GM19455 (cell line): ENCODE data around the gene CRACDL.
"Not testable (repeated sequence)": the region's sequence is repeated elsewhere in the genome, so short reads cannot be mapped to it uniquely, and the experiment has no call there.

Experiments
- ATAC-seq: cut with Tn5 transposase; IDR thresholded peaks from one replicate; pipeline ENCODE4 v1.9.1; 2021; ENCODE audit not compliant: unreplicated experiment

Gene CRACDL

DNA sequence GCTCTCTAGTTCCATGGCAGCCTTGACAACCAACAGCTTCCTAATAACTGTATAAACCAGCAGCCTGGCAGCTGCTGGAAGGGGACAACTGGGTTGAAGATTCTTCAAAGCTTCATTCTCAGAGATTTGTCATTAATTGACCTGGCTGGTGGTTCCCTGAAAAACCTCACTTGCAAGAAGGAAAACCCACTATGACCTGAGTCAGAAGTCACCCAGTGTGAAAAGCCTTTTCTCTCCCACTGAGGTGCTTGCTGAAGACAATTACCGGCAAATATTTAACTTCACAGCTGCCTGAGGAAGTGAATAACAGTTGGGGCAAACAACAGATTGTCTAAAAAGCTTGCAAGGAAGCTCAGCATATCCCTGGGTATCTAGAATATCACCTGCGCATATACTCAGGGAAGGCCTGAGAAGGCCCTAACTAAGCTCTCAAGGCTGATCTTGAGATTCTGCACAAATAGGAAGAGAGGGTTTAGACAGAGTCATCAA is 49.9 kb downstream of the CRACDL start:
- ATAC-seq = no peak

DNA sequence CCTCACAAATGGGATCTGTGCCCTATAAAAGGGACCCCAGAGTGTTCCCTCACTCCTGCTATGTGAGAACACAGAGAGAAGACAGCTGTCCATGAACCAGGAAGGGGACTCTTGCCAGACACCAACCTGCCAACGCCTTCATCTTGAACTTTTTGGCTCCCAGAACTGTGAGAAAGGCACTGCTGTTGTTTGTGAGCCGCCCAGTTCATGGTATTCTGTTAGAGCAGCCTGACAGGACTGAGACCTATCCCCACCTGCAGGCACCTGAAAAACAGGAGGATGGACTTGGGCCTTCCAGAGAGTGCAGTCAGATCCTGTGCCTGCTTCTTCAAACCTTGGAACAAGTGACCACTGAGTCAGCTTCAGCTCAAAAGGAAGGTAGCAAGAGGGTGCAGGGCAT is 51.4 kb downstream of the CRACDL start:
- no peak for ATAC-seq

DNA sequence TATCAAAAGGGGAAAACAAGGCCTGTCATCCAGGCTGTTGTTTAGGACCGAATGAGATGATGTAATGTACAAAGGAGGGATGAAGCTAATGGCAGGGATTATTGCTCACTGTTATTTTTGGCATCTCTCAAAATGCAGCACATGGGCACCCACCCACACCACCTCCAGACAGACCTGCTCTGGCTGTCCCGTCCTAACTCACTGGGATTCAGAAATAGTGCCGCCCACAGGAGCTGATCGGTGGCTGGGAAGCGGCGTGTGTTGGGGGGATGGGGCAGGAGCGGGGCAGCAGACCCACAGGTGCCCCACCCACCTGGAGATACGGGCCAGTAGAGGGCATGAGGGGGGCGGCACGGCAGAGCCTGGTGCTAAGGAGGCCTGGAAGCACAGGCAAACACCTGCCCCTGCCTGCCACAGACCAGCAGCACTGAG is 52.2 kb downstream of the CRACDL start:
- ATAC-seq = no peak

DNA sequence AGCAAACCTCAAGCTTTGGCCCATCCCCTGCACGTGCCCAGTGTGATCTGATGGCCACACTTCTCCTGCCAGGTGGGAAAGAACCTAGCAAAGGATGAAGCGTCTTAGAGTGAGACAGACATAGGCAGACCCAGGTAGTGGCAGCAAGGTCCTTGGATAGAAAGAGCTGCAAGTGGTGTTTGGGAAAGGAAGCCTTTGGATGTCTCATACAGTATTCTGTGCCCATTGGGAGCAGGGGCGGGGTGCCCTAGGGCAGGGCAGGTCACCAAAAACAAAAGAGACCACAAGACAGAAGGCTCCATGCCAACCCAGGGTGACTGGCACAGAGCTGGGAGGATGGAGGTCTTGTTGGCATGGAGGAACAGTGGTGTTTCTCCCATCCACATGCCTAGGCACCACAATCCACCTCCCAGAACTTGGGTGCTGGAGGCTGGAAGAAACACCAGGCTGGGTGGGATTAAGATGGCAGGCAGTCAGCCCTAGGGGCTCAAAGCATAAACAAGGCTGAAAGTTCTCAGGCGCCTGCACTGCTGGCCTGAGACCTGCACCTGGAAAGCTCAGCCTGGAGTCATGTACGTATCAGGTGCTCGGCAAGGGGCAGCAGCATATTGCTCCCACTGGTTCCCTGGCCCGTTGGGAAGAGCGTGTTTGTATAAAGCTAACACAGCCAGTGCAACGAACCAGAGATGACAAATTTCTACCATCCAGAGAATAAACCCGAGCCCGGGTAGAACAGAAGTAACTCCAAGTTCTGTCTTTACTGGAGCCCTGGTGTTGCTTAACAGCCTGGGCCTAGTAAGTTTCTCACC is 52.9 kb downstream of the CRACDL start:
- no peak for ATAC-seq

DNA sequence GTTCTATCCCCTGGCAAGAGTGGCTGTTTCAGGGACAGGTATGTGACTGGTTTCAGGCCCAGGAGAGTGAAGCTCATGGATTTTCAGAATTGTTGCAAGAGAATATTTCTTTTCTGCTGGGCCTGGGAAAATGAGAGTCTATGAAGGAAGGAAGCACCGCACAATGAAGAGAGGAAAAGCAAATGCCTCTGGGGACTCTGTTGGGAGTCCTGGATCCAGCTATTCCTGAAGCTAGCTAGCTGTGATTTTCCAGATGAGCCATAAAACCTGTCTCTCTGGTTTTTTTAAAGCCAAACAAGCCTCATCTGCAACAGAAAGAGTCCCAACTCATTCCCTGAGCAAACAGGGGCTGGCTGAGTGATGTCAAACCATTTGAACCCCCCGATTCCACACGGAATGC is 53.7 kb downstream of the CRACDL start:
- ATAC-seq = no peak

DNA sequence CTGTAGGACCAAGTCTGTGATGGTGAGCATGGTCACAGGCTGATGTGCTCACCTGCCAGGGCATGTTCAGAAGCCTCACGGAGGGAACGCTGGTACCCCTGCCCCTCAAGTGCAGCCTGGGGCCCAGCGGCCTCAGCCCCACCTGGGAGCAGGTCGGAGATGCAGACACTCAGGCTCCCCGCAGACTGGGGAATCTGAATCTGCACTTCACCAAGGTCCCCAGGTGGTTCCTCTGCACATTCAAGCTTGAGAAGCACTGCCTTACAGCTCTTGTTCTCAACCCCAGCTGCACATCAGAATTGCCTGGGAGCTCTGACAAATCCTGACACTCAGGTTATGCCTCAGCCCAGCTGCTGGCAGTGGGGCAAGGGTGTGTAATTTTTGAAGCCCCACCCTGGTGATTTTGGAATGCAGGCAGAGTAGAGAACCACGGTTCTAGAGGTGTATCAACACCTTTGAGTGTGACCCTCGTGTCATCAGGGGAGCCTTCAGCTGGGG is 54.8 kb downstream of the CRACDL start:
- no peak for ATAC-seq

DNA sequence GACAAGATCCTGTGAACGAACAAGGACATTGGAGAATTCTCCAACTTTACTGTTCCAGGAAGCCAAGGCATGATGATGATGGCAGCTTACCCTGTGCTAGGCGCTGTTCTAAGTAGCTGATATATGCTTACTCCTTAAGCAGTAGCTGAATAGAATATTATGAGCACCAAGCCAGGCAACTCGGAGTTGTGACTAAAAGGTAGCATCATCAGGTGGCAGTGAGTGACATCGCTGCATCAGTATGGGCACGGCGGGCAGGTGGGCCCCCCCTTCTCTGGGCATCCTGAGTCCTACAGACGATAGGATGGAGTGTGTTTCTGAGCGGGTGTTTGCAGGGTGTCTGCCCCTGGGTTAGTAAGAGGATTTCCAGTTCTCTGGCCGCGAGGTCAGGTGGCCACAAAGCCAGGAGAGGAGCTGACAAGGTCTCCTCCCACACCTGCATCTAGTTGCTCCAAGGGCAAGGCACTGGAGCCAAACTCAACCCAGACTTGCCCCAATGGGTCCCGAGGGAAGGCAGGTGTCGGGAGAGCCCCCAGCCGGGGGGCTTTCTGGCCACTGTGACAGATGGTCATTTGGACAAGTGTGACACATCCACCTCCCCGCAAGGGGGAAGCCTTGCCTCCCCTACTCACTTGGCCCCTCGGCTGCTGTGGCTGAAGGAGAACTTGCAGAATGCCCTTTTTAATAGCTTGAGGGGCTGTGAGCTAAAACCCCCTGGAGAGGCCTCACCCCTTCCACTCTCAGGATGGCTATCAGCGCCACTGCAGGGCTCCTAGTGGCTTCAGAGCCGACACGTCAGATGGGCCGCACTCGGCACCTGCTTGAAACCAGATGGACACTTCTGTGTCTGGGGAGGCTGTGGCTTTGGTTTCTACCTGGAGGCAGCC is 55.5 kb downstream of the CRACDL start:
- ATAC-seq = no peak

DNA sequence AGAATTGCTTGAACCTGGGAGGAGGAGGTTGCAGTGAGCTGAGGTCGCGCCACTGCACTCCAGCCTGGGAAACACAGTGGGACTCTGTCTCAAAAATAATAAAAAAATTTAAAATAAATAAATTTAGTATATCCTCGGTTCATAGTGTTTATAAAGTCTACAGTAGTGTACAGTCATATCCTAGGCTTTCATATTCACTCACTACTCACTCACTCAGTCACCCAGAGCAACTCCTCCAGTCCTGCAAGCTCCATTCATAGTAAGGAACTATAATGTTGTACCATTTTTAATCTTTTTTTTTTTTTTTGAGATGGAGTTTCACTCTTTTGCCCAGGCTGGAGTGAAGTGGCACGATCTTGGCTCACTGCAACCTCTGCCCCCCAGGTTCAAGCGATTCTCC is 58.4 kb downstream of the CRACDL start:
- ATAC-seq = not testable (repeated sequence)

DNA sequence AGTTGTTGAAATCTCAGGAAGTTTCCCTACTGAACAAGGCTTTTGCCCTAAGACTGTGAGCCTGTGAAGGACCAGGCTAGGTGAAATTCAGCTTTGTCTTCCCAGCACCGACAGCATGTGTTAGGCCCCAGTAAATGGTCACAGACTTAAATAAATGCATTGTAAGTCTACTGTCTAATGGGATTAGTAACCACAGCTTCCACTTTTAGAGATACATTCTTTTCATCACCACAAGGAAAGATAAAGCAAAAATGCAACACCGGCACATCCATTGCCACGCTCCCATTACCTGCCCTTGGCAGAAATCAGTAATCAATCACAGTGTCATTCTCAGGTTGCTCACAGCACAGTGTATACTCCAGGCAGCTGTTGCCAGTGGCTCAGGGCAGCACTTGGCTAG is 59.3 kb downstream of the CRACDL start:
- no peak for ATAC-seq

DNA sequence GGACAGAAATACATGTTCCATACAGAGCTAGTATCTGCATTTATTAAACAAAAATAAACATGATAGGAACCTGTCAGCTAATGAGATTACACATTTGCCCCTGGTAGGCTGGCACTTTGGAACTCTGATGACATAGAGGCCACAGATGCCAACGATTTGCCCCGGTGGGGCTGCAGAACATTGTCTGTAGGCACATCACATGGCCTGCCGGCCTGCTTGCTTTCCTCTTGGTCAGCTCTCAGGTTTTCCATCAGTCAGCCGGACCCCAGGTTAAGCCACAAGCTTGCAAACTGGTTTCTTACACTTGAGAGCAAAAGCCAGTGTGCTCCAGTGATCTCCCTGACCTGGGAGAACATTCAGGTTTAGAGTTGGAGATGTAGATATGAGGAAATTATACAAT is 60.3 kb downstream of the CRACDL start:
- no peak for ATAC-seq

DNA sequence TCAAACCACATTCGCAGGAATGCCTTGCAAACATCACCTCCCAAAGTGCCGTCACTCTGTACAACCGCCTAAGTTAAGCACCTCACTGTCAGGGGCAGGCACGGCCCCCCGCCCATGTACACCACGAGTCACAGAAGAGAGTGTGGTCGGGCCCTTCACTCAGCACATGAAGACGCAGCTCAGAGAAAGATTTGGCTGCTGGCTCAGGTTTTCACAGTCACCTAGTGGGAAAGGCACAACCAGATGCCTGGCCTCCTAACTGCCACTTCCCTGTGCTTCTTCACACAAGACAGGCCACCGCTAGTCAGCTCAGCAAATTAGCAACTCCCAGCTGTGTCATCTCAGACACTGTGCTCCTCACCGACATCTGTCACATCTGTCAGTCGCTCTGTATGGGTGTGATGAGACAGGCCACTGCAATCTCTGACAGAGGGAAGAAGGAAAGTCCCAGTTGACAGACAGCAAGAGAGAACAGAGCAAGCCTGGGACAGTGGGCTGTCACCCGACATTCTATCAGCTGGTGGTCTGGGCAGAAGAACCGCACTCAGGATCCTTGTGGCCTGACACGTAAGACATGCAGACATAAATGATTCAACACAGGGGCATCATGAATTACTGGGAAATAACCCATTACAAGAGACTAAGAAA is 60.8 kb downstream of the CRACDL start:
- no peak for ATAC-seq

DNA sequence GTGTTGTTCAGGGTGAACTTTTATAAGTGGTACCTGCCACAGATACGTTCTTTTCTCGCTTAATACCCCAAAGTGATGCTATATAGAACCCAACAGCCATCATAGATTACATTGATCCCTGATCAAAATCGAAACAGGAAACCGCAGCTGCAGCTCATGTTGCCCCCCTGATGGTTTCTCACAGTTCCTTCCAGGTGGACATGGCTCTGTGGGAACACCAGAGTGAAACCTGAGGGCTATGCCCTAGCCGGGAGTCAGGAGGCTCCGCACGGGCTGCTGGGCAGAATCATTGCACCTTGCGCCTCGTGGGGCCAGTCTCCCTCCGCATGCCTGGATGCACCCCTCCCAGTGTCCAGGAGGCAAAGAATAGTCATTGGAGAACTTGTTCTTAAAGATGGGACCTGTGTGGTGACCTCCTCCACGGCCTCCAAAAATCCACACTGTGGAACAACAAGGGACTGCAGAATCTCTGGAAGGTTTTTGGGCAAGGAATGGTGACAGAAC is 61.8 kb downstream of the CRACDL start:
- ATAC-seq = no peak

DNA sequence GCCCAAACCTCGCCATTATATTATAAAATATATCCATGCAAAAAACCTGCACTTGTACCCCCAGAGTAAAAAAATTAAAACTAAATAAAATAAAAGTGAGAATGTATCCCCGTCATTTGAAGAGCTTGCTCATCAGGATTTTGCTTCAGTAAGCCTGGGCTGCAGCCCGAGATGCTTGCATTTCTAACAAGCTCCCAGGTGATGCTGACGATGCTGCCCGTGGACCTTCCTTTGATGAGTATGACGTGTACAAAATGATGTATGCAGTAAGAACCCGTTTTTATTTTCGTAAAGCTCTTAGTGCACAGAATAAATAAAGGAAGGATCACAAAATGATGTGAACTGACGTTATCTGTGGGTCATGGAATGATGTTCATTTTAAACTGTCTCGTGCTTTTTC is 63.5 kb downstream of the CRACDL start:
- no peak for ATAC-seq

DNA sequence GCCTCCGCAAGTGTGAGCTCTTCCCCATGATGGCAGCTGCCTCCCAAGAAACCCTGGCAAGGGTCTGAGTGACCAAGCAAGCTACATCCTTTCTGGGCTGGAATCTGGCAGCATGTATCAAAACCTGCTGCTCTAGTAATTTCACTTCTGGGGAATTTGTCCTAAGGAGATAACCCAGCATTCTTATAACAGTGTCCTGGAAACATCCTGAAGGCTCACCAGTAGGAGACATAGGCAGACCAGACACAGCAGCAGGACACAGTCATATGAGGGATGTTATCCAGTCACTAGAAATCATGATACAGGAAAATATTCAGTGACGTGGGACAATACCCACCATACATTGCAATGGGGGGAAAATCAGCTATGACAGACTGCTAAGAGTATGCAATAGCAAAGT is 64.5 kb downstream of the CRACDL start:
- ATAC-seq = no peak

DNA sequence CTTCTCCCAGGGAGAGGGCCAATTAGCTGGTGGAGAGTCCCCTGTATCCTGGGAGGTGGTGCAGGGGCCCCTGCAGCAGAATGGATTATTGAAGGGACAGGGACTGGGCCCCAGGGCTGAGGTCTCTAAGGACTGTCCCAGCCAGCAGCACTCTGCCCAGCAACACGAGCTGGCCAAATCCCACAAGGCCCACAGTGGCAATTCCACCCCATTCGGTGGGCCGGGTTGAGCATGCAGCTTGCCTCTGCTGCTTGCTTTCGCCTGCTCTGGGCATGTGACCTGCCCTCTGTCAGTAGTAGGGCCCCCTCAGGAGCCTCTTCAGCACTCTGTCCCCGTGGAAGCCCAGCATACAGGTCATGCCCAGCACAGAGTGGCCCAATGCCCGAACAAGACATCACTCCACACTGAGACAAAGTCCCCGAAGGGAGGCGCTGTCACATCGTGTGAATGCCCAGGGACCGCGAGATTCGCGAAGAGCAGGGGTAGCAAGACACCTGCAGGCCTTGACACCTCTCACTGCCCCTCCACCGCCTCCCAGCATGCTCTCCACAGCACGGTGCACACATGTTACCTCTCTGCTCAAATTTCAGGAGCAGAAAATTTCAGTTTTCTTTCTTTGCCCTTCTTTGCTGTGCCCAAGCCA is 65.4 kb downstream of the CRACDL start:
- no peak for ATAC-seq

DNA sequence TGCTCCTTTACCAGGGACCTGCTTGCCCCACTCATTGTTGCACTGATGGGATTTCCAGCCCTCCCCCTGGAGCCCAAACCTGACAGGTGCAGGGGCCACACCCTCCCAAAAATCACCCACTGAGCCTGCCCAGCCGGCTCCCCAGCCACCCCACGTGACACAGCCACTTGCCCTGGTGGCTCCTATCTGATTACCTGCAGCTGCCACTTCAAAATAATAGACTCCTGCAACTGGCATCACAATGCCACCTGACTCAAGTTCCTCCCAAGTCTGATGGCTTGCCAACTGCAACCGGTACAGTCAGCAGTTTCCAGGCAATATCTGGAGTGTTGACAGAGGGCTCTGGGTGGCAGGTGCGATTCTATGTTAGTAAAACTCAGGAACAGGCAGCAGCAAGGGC is 66.2 kb downstream of the CRACDL start:
- ATAC-seq = no peak

DNA sequence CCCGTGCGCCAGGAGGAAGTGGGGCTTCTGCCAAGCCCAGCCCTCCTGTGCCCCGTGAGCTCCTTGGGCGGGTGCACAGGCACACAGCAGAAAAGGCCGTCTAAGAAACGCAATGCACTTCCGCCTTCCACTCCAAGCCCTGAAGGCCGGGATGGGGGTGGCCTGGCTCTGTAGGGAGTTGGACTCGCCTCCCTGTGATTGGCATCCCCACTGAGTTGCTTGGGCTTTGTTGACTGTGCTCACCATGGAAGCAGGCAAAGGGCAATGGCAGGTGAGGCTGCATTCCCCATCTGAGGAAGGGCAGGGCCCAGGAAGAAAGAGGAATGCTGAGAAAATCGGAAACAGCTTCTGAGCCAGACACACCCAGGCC is 66.8 kb downstream of the CRACDL start:
- ATAC-seq = no peak

DNA sequence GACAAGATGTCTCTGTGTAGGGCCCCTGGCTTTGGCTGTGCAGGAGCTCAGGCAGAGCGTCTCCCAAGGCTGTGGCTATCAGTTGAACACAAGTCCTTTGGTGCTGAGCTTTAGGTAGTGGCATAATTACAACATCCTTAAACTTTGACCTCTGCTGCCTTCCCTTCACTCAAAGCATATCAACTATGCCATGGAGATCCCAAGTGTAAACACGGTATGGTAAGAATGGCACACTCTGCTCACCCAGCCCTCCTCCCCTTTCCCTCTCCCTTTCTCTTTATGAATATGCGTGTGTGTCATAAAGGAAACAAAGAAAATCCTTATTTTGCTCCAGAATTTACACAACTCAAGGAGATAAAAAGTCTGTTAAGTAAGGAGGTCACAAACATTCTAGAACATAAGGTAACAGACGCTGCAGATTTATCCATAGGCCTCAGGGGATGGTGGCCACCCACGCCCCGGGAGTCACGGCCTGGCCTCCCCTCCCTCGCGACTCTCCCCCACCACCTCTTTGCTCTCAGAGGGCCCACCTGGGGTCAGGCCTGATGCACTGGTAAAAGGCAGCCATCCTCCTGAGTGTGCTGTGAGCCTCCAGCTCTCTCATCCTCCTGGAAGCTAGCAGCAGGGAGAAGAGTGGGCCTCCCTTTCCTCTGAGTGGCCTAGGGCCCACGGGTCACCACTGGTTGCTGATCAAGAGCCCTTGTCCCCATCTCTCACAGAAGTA is 67.3 kb downstream of the CRACDL start:
- ATAC-seq = no peak

DNA sequence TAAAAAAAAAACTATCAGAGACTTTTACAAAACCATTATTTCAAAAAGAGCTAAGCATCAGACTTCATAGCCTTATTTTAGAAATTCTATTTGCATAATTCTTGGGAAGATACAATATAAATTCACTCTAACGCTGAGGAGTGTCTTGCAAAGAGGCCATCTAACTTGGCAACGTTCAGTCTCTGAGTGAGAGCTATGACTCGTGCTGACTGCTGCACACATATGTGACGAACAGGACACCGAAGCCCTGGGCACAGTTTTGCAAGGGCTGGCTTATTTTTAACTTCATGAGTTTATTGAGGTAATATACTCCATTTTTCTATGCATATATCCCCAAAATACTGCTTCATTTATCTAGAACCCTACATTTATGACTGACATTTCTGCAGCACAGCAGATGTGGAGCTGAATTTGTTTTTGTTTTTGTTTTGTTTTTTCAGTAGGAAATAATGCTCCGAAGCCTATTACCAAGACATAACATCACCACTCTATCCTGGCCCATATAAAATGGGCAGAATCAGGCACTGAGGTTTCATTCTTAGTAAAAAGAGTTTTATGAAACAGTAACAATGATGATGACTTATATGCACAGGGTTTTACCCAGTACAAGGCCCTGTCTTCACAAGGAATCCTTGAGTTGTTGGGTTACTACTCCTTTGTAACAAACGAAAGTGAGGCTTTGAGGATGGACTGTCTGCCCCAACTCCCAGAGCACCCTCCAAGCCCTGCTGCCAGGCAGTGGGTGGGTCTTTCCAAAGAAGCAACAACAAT is 68.3 kb downstream of the CRACDL start:
- no peak for ATAC-seq
